GM19240 (cell line): Measurements from ENCODE around the gene HOPX.
"Not testable (repeated sequence)": the region's sequence is repeated elsewhere in the genome, so short reads cannot be mapped to it uniquely, and the experiment has no call there.

Experiments used
- DNase-seq: peaks from one replicate; pipeline ENCODE4 v3.0.0; 2011; ENCODE audit warnings: low spot score; ENCODE audit not compliant: insufficient read length

HOPX gene

DNA sequence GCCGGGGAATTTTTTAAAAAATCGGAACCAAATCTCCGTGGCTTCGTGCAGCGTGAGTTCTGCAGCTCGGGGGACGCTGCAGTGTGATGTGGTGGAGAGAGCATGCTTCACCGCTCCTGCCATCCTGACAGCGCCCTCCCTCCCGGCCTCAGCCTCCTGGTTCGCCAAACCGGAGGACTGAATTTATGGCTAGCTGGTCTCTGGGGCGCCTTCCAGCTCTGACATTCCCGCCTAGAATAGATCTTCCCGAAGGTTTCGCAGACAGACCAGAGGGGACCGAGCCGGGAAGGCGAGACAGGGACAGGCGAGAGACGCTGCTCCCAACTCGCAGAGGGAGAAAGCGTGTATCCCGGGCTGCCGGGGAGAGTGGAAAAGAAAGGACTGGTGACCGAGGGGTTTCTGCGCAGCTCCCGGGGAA lies 25.9 kb downstream of the HOPX start:
- no peak for DNase-seq

DNA sequence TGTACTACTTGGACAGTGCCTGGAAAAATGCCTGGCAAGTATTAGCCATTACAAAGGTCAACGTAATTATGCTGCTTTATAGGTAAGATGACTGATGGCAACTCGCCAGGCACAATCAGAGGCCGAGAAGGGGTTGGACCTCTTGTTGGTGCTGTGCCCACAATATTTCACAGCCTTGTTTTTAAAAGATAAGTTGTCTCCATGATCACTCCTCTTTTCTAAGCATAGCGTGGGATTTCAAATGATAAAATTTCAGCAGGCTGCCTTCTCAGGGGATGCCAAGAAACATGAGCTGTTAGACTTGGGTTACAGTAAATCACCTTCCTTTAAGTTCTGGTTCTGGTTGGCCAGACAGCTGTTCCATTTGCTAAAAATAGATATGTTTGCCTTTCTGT lies 26.9 kb downstream of the HOPX start:
- no peak for DNase-seq

DNA sequence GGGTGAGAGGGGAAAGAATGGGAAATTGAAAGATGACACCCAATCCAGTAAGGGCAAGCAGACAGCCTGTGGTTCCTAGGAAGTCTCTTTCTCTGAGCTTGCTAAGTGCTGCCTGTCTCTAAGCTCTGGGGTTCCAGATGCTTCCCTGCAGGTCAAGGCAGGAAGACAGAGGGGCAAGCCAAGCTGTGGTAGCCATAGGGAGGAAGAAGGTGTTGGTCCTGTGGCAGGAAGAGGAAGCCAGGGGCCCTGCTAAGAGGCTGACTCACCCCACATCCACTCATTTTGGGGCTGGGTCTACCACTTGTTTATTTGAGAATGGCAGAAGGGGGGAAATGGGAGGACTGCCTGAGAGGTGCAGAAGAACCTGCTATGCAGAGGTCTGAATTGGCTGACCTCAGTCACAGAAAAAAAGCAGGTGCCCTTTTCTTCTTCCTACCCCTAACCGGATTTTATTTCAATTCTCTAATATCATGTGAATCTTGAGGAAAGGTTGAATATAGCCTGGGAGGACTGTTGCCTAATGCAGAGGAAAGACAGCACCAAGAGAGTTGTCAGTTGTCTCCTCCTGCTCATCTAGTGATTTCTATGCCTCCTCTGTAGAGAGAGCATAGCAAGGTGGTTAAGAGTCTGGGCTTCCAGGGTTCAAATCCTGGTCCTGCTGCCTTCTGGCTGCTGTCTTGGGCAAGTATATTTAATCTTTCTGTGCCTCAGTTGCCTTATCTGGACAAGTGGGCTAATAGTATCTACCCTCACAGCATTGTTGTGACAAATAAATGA lies 27.4 kb downstream of the HOPX start:
- no peak for DNase-seq

DNA sequence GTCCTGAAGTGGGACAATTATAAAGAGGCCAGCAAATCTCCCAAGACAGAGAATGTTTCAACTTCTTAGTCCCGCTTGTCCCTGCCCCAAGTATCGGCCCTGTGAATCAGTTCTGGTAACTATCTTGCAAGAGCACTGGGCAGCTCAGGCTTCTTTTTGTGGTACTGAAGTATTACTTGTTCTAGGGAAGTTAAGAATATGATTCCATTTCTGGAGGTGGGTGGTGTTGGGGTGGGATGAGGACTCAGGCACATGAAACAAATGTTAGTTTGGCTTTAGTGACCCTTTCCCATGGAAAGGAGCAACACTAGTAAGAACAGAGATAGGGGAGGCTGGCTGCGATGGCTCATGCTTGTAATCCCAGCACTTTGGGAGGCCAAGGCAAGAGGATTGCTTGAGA lies 28.9 kb downstream of the HOPX start:
- no peak for DNase-seq

DNA sequence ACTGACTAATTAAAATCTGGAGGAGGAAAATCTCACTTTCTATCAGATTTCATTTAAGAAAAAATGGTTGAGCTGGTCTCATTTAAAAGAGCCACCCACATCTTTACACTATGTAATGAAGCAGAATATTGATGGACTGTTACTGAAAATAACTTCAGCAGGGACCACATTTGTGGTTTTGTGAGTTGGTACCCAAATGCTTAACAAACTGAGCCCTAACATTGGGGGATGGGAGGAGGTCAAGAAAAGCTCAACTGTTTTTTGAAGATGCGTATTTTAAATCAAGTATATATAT lies 30.1 kb downstream of the HOPX start:
- DNase-seq: no peak

DNA sequence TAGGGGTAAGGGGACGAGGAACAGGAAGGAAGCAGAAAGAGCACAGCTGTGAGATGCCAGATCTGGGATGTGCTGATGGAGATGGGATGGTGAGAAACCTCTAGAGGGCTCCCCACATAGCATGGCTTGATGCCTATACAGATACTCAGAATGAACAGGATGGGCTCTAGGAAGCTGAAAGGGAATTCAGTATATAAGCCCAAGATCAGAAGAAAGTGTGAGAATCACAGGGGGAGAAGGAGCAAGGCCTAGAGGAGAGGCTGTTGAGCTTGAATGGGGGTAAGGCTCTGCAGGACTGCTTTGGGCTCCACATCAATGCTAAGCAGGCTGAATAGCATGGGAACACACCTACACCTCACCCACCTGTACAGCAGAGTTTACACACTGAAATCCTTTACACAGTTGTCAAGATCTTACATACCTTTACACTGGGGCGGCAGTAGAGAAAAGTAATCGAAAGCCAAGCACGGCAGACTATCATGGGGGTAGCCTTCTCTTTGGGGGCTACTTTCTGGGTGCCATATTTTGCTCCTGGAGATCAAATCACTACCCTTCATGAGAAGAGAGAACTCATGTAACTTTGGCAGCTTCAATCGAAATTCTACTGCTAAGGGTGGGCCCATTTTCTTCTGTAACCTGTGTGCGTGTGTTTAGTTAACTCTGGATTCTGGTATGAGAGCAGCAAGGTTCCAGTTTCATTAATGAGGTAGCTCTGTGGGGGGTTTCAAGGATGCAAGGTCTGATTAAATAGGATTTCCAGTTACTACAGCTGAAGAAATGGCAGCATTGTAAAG lies 30.6 kb downstream of the HOPX start:
- no peak for DNase-seq

DNA sequence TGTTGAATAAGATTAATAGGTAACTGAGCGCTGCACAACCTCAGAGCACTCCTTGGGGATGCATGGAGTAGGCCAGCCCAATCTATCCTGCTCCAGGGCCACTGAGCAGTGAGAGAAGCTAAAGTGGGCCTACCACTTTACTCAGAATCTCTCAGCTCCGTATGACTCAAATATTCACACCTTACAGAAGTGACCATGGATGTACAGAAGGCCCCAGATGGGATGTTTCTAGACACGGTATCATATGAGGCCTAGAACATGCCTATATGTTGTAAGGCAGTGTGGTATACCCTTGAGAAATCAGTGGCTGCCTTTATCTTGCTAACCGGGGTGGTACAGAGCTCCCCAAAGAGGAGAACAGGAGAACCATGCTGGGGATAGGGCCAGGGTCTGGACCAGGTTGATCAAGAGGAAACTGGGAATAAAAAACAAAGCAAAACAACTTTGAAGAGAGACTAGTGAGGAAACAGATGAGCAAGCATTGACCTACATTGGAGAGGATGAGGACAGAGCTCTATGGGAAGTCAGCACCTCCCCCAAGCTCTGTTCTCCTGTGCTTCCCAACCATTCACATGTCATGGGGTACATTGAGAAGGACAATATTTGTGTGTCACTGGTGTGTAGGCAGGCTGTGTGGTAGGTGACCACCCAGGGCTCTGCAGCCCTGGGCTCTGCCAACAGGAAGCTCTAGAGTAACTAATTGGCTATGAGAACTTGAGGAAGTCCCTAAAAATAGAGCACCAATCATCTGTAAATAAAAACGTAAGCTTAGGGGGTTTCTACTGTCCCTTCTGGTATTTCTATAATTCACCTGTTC lies 31.4 kb downstream of the HOPX start:
- DNase-seq: no peak

DNA sequence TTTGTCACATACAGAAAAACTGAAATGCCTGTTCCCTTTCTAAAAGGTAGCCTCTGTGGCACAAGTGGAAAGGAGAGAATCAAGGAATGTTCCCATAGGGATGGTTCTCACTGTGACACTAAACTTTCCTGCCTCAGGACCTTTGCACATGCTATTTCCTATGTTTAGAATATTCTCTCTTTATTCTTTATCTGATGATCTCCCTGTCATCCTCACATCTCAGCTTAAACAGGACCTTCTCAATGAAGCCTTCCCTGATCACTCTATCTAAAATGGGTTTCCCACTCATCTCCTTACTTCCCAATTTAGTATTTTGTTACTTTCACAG lies 32.3 kb downstream of the HOPX start:
- DNase-seq: no peak

DNA sequence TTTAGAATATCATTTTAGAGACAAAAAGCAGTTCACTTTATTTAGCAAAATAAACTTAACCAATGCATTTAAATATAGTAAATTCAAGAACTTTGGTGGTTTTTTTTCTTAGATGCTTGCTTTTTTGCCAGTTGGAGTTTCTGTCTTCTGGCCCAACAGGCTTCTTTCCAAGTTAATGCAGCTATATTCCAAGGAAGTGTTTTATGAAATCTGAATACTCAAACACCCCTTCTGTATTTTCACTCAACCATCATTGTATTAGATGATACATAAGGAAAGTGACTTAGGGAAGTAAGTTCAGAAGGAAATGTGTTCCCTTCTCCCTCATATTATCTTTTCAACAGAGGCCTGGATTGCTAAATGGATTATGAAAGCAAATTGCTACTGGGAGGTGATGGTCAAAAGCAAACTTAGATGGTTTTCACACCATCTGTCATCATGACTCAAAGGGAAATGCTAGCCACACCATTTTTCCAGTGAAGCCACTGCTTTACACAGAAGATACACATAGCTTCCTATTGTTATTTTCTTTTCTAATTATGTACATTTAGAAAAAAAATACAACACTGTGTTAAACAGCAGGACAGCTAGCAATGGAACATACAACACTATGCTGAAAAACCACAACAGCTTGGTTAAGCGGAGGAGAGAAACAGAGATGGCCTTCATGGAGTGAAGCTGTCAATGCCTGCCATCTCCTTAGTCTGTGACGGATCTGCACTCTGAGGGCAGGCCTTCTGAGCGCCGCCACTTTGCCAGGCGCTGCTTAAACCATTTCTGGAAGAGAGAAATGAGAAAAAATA lies 32.9 kb downstream of the HOPX start:
- no peak for DNase-seq

DNA sequence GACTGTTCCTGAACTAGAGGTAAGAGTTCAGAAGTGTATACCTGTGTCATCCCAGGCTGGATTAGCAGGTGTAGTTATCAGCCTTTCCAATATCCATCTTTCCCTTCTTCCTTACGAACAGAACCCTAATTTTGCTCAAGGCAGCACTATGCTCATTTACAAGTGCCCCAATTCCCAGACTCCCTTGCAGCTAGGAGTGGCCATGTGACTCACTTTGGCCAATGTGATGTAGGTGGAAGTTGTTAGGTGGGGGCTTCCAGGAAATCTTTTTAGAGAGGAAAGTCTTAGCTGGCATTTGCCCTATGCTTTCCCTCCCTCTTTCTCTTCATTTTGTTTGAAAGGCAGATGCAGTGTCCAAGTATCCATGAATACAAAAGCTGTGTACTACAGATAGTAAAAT lies 34.8 kb downstream of the HOPX start:
- no peak for DNase-seq

DNA sequence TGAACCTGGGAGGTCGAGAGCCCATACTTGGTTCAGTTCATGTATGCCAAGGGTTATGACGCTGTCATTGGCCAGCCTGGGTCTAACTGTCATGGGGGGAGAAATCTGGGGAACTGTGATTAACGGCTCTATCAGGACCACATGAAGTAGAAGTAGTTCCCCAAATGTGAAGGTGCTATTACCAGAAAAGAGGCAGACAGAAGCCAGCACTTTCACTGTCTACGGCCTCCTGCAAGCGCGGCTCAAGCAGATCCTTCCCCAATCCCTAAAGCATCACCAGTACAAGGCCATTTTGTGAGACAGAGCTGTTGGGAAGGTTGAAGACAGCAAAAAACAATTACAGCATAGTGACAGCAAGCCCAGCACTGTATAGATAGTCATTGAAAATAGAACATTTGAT lies 37.5 kb downstream of the HOPX start:
- DNase-seq: no peak

DNA sequence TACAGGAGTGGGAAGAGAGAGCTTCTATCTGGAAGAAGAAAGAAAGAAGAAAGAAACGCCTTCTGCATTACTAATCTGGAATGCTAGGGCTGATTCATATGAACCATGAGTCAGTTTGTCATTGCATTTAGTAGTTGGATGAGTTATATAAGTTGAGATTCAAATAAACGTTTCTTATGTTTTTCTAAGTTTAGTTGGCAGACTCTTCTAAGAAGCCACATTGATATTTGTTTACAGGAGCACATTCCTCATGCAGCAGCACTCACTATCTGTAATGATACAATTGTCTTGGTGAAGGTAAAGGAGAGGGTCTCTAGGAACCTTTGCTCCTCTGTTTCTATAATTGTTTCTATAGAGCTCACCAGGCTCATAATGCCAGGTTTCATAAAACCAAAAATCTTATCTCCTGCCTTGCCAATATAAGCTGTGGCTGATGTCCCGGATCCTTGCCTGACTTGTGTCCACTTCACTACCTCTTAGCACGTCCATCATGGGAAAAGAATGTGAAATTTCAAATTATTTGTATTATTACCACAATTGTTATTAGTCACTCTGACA lies 39.5 kb downstream of the HOPX start:
- DNase-seq: no peak

DNA sequence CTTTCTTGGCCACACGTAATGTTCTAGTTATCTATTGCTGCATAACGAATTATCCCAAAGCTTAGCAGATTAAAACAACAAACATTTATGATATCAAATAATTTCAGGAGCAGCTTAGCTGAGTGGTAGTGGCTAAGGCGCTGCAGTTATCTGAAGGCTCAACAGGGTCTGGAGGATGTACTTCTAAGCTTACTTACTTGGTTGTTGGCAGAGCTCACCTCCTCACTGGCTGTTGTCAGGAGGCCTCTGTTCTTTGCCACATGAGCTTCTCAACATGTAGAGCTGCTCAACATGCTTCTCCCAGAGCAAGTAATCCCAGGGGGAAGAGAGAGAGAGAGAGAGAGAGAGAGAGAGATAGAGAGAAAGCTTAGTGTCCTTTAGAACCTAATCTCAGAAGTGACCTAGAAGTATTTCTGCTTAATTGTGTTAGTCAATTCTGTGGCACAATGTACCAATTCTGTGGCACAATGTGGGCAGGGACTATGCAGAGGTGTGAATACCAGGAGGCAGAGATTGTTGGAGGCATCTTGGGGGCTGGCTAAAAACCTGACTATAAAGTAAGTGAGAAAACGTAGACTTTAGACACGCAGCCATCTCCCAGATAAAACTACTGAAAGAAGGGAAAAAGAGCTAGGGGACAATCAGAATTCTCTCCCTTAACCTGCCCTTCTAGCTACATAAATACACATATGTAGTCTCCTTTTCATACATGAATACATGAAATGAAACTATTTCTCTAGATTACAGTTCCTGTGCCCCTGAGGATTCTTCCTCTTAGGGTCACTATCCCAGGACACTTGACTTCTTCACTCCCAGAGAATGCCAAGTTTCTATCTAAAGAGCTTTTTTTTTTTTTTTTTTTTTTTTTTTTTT lies 40.2 kb downstream of the HOPX start:
- DNase-seq: no peak

DNA sequence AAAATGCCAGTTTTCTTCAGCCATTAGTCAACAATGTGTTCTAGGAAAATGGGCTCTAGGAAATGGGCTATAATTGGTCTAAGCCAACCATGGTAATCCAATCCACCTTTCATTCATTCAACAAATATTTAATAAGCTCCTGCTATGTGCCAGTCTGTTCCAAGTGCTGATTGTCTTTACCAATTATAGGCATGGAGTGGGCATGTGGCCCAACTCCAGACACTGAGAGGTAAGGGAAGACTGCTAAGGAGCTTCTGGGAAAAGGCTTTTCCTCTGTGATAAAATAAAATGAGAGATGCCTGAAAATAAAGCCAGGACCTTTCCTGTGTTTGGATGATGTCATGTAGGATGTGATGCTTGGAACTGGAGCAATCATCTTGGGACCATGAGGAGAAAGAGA lies 43.3 kb downstream of the HOPX start:
- no peak for DNase-seq

DNA sequence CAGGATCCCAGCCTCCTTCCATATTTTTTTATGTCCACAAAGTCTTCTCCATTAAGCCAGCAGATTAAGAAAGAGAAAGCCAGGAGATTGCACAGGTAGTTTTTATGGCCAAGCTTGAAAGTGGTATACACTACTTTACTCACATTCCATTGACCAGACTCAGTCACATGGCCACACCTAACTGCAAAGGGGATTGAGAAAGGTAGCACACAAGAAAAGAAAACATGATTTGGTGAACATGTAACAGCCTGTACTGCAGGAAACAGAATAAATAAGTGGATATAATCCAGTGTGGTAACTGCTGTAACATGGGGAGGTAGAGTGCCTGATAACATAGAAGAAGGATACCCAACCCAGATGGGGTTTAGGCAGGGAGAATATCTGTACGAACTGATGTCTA lies 43.9 kb downstream of the HOPX start:
- DNase-seq: no peak

DNA sequence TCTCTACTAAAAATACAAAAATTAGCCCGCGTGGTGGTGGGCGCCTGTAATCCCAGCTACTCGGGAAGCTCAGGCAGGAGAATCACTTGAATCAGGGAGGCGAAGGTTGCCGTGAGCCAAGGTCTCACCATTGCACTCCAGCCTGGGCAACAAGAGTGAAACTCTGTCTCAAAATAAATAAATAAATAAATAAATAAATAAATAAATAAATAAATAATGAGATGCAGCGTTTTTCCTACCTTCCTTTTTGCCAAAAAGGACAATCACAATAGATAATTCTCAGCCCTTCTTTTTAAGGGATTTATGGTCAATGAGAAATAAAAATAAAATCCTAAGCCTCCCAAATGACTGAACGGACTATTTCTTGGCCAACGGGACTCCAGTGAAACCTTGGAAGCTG lies 46.1 kb downstream of the HOPX start:
- DNase-seq: not testable (repeated sequence)

DNA sequence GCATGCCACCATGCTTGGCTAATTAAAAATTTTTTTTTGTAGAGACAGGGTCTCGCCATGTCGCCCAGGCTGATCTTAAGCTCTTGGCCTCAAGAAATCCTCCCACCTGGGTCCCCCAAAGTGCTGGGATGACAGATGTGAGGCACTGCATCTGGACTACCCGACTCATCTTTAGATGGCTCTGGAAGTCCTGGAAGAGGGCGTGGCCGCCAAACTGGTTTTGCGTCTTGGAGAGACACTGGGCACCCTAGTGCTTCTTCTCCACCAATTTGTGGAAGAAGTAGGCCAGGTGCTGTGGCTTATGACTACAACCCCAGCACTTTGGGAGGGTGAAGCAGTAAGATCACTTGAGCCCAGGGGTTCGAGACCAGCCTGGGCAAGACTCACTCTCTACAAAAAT lies 47.6 kb downstream of the HOPX start:
- DNase-seq: no peak

DNA sequence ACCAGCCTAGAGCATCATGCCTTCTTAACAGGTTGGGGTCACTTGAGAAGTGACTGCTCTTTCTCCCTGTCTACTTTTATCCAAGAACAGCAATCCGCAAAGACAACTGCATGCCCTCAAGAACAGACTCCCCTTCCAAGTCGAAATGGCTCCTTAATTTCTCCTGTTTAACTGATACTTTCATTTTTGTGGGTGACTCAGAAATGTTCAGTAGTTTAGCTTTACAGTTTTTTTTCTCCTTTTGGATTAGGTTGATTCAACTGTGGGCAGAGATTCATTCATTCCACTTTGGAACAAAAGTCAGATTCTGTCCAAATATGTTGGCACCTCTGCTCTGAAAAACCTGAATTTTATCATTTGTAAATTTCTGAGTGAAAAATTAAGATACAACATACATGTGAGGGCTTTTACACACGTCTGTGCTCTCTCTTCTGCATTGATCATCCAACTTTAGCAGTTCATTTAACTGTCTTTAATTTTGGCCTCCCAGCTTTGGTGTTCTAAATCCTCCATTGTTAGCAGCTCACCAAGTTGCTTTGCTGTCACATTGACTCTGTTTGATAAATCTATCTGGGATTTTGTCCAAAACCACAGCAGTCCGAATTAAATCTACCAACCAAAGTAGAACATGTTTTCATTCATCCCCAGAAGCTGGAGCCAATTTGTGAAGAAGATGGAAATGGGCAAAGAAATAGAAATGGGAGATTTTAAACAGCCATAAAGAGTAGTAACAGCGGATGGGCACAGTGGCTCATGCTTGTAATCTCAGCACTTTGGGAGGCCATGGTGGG lies 50.0 kb downstream of the HOPX start:
- no peak for DNase-seq

DNA sequence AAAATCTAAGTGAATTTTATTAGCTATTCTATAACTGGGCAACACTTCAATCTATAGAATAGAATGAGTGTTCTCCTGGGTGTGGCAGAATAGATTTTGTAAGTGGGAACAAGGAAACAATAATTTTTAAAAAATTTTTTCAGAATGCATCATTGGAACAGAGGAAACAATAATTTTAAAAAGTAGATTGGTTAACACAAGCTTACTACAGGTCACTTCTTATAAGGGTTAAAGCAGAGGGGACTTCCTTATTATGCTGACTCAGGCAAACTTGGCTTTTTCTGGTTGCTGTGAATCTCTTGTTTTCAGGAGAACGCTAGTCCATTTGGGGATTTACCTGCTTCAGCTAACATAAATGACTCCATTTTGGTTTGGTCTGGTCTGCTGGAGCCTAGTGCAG lies 52.5 kb downstream of the HOPX start:
- no peak for DNase-seq

DNA sequence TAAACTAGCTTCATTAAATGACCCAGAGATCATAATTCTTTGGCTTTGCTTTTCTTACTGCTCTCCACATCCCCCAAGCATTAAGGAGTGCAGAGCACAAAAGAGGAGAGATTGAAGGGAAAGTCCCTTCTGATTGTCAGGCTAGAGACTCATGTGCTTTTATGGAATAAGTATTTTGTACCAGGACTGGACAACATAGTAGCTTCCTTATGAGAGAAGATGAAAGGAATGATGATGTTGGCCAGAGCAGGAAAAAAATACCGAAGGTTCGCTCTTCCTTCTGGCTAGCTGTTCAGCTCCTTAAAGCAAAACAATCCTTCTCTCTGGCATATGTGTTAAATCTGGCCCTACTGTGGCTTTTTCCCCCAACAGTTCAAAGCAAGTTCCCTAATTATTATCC lies 53.1 kb downstream of the HOPX start:
- DNase-seq: no peak
